HCT116 (cell line): ENCODE data around the gene RWDD4. TPM values are rescaled to one million over a fixed set of nuclear protein-coding genes. Genes with fewer than 3 reads are reported as not detected.

ENCODE experiments used
- ATAC-seq: fragments of 200-7000 bp; cut with Tn5 transposase; 2 replicates; pipeline ENCODE4 v1.9.1; 2020; ENCODE audit warnings: mild to moderate bottlenecking, moderate library complexity
- BruUV-seq: library from RNA; stranded (reverse); fragments of 400-500 nt; replicated peaks from 2 replicates; lab custom pipeline; 2021; lab: Mats Ljungman, UMichigan
- CTCF ChIA-PET: fragments of 300-600 bp; sonication (Branson Sonifier 250); formaldehyde crosslinking; loops from one replicate; lab custom pipeline; 2021; ENCODE audit warnings: antibody characterized with exemption; lab: Charles Lee
- POLR2A ChIA-PET: fragments of 300-600, 350-600 bp; sonication (Branson Sonifier 250); formaldehyde crosslinking; loops from one replicate; lab custom pipeline; 2021; ENCODE audit warnings: antibody characterized with exemption; lab: Charles Lee
- RAD21 ChIA-PET, 2 experiments: fragments of 300-600 bp; sonication (Branson Sonifier 250); formaldehyde crosslinking; loops; one replicate each; lab custom pipeline; 2023; ENCODE audit warnings: low total read pairs in 2 of 2; ENCODE audit not compliant: uncharacterized antibody in 2 of 2, unreplicated experiment in 2 of 2, low non-redundant PET in 1 of 2; lab: Charles Lee
- DNase-seq: peaks from one replicate; pipeline ENCODE4 v3.0.0-alpha.2; 2010; ENCODE audit warnings: low read depth, low spot score
- H2AFZ ChIP-seq: fragments of 200-600 bp; shearing (Covaris generic), sonication (generic); 2 replicates; pipeline ENCODE4 v1.6.1; 2017; ENCODE audit warnings: low read depth, mixed run types, mixed read lengths, antibody characterized with exemption, low read length; ENCODE audit not compliant: poor library complexity, severe bottlenecking
- H3K27ac ChIP-seq: 2 replicates; pipeline ENCODE4 v1.5.1; 2012; ENCODE audit warnings: low read depth, low read length
- H3K27me3 ChIP-seq: fragments of 200-600 bp; sonication (generic); 2 replicates; pipeline ENCODE4 v1.6.1; 2016; ENCODE audit warnings: mixed run types, low read length, mixed read lengths; ENCODE audit not compliant: insufficient read depth
- H3K36me3 ChIP-seq, 2 experiments: fragments of 200-500 bp in 1 of 2; fragments of 200-600 bp in 1 of 2; sonication (Bioruptor generic) in 1 of 2; sonication (generic) in 1 of 2; 2 replicates each; pipeline versions ENCODE4 v1.5.1 to v1.6.1; 2014 to 2016; ENCODE audit warnings: low read length in 2 of 2, inconsistent platforms in 1 of 2, mixed read lengths in 1 of 2, mixed run types in 1 of 2; ENCODE audit not compliant: insufficient read depth in 2 of 2, control insufficient read depth in 1 of 2
- H3K4me1 ChIP-seq, 2 experiments: fragments of 200-600 bp in 1 of 2; sonication (generic) in 1 of 2; 2 replicates each; pipeline versions ENCODE4 v1.5.1 to v1.6.1; 2012 to 2017; ENCODE audit warnings: low read length in 2 of 2, inconsistent platforms in 1 of 2, mild to moderate bottlenecking in 1 of 2, mixed read lengths in 1 of 2, mixed run types in 1 of 2, moderate library complexity in 1 of 2; ENCODE audit not compliant: insufficient read depth in 2 of 2, control insufficient read depth in 1 of 2
- H3K4me2 ChIP-seq: fragments of 200-600 bp; sonication (generic); 2 replicates; pipeline ENCODE4 v1.6.1; 2017; ENCODE audit warnings: mixed run types, low read length, mixed read lengths
- H3K4me3 ChIP-seq, 2 experiments: fragments of 200-600 bp in 1 of 2; sonication (generic) in 1 of 2; replicated peaks in 1 of 2; 2 replicates each; pipeline ENCODE4 v1.5.1; 2011 to 2016; ENCODE audit warnings: low read length in 2 of 2, control low read depth in 1 of 2, low read depth in 1 of 2, mild to moderate bottlenecking in 1 of 2, mixed read lengths in 1 of 2, mixed run types in 1 of 2
- H3K79me2 ChIP-seq: fragments of 200-600 bp; sonication (generic); 2 replicates; pipeline ENCODE4 v1.6.1; 2017; ENCODE audit warnings: mild to moderate bottlenecking, mixed run types, low read length, moderate library complexity, mixed read lengths; ENCODE audit not compliant: insufficient read depth
- H3K9ac ChIP-seq: fragments of 200-600 bp; sonication (generic); 2 replicates; pipeline ENCODE4 v1.6.1; 2016; ENCODE audit warnings: low read length, mixed read lengths
- H3K9me2 ChIP-seq: fragments of 200-600 bp; sonication (generic), shearing (Covaris generic); 2 replicates; pipeline ENCODE4 v1.6.1; 2017; ENCODE audit warnings: mixed run types, mild to moderate bottlenecking, moderate library complexity; ENCODE audit not compliant: insufficient read depth
- H3K9me3 ChIP-seq, 2 experiments: fragments of 200-500 bp in 1 of 2; fragments of 200-600 bp in 1 of 2; sonication (Bioruptor generic) in 1 of 2; sonication (generic) in 1 of 2; 2 replicates each; pipeline ENCODE4 v1.6.1; 2014 to 2017; ENCODE audit warnings: low read length in 2 of 2, mixed read lengths in 2 of 2, inconsistent platforms in 1 of 2, low read depth in 1 of 2, mild to moderate bottlenecking in 1 of 2, mixed run types in 1 of 2, moderate library complexity in 1 of 2; ENCODE audit not compliant: control insufficient read depth in 1 of 2, insufficient read depth in 1 of 2
- H4K20me1 ChIP-seq: fragments of 200-600 bp; sonication (generic), shearing (Covaris generic); 2 replicates; pipeline ENCODE4 v1.6.1; 2017; ENCODE audit warnings: mixed run types, mild to moderate bottlenecking, moderate library complexity; ENCODE audit not compliant: insufficient read depth
- ATF3 ChIP-seq: IDR thresholded peaks from 2 replicates; pipeline ENCODE4 v1.6.1; 2012
- CBX3 ChIP-seq: IDR thresholded peaks from 2 replicates; pipeline ENCODE4 v1.6.1; 2012; ENCODE audit warnings: low read depth
- EGR1 ChIP-seq: IDR thresholded peaks from 2 replicates; pipeline ENCODE4 v1.6.1; 2012; ENCODE audit warnings: low read depth
- EZH2 ChIP-seq: fragments of 200-600 bp; sonication (generic); IDR thresholded peaks from 2 replicates; pipeline ENCODE4 v1.6.1; 2017; ENCODE audit warnings: antibody characterized with exemption, mixed run types
- EZH2phosphoT487 ChIP-seq: fragments of 200-600 bp; IDR thresholded peaks from 2 replicates; pipeline ENCODE4 v1.6.1; 2018; ENCODE audit warnings: antibody characterized with exemption, borderline replicate concordance
- ZFX ChIP-seq: fragments of 450-650 bp; IDR thresholded peaks from 2 replicates; pipeline ENCODE4 v1.6.1; 2017
- intact Hi-C: fragments of 100-400 bp; cut with micrococcal nuclease; formaldehyde crosslinking; loops from 2 replicates; pipeline ENCODE4 v1.10.0; 2022
- total RNA-seq: library from RNA; stranded (reverse); gene quantifications from one replicate; pipeline ENCODE4 v1.2.1, GENCODE V29; 2021; ENCODE audit not compliant: unreplicated experiment
- TF ChIP-seq, protein P1 (sequence below): IDR thresholded peaks from 2 replicates; pipeline ENCODE4 v1.6.1; 2012

RWDD4 gene
- total RNA-seq, 1 experiment from 2014 or later = 11.9 TPM

DNA sequence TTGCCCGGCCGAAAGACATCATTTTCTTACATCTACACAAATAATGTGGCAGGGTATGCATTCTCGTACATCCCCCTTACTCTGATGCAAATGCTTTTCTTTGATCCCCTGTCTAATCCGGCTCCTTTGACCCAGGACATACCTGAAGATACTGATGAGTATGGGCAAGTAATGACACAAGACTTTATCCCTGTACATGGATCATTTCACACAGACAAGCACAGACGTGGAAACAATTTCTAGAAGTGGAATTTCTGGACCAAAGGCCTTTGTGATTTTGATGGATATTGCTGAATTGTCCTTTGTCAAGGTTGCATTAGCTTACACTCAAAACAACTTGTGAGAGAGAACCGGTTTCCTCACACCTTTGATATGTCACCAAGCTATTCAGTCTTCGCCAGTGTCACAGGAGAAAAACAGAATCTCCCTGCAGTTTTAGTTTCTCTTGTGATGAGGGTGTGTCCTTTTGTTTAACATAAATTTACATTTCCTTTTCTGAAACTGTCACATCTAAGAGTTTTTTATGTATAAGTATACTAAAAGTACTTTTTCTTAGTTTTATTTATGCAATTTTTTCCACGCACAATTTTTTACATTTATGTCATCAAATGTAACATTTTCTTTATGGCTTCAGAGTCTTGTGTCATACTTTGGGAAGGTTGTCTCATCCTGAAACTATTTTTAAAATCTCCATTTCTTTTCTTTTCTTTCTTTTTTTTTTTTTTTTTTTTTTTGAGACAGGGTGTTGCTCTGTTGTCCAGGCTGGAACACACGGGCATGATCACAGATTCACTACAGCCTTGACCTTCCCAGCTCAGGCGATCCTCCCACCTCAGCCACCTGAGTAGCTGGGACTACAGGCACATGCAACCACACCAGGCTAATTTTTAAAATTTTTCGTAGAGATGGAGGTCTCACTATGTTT is 25.2 kb downstream of the RWDD4 start:
- ChIA-PET POLR2A (no interaction called here), CTCF (no interaction called here), RAD21 (no interaction called here)
- DNase-seq (no peak), ATAC-seq (no peak)
- no peak overlapping the region for H3K4me3 ChIP-seq
- no peak overlapping the region for H3K9ac ChIP-seq
- intact Hi-C loops = no loop called here
- no peak overlapping the region for H2AFZ ChIP-seq
- no TSS peak for BruUV-seq
- H4K20me1 ChIP-seq = no peaks in the 10 kb centered on the region
- no peak overlapping the region for H3K27ac ChIP-seq
- H3K36me3 ChIP-seq = no peaks in the 10 kb centered on the region
- H3K4me2 ChIP-seq = no peak overlapping the region
- no peaks in the 10 kb centered on the region for H3K9me3 ChIP-seq
- H3K79me2 ChIP-seq = no peaks in the 10 kb centered on the region
- TF ChIP-seq CBX3 (no peak), EZH2phosphoT487 (no peak), ATF3 (no peak)
- no peaks in the 10 kb centered on the region for H3K9me2 ChIP-seq
- peaks cover 6 to 12% of the 10 kb centered on the region in 2 experiments; a peak in 3 of 4 replicates for H3K4me1 ChIP-seq
- no peaks in the 10 kb centered on the region for H3K27me3 ChIP-seq

DNA sequence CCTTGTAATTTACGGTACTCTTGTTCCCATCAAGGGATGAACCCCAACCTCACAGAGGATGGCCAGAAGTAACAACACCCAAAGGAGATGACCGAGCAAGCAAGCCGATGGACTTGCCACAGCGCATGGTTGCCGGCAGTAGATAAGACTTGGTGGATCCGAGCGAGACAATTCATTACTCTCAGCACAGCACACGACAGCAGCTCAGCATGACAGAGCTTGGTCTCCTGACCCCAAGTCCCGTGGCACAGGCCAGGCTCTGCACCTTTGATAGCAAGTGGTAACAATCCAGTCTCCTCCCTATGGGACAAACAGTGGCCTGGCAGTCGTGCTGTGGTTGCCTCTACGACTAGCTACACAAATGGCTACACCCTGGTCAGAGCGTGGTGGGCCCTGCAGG is 26.3 kb downstream of the RWDD4 start:
- H3K4me2 ChIP-seq = no peak overlapping the region
- peaks cover 6 to 10% of the 10 kb centered on the region in 2 experiments; a peak in 3 of 4 replicates for H3K4me1 ChIP-seq
- TF ChIP-seq EZH2 (no peak), ZFX (no peak), EGR1 (no peak)
- TF ChIP-seq, protein P1, sequence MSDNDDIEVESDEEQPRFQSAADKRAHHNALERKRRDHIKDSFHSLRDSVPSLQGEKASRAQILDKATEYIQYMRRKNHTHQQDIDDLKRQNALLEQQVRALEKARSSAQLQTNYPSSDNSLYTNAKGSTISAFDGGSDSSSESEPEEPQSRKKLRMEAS = no peak
- TF ChIP-seq, all 23 proteins: peak for 0
- H3K27ac ChIP-seq = no peak overlapping the region
- DNase-seq = no peak
- no TSS peak for BruUV-seq
- RAD21 ChIA-PET = no interaction called here
- no peak for ATAC-seq
- H3K9ac ChIP-seq = no peak overlapping the region
- CTCF ChIA-PET = no interaction called here
- H3K79me2 ChIP-seq = no peaks in the 10 kb centered on the region
- intact Hi-C loops = no loop called here
- H3K36me3 ChIP-seq = no peaks in the 10 kb centered on the region
- H3K27me3 ChIP-seq = no peaks in the 10 kb centered on the region
- H3K4me3 ChIP-seq = no peak overlapping the region
- POLR2A ChIA-PET = no interaction called here
- no peak overlapping the region for H2AFZ ChIP-seq
- H4K20me1 ChIP-seq = no peaks in the 10 kb centered on the region
- no peaks in the 10 kb centered on the region for H3K9me2 ChIP-seq
- H3K9me3 ChIP-seq = no peaks in the 10 kb centered on the region
